Upper lobe of left lung (tissue), 6 donors: ENCODE measurements around the gene NATD1. TPM values are rescaled to one million over a fixed set of nuclear protein-coding genes. Genes with fewer than 3 reads are reported as not detected.
A peak's percentile ranks its signal among the peaks of the same experiment; 100 is the strongest.

Experiments
- ATAC-seq, 2 donors: fragments of 200-7000 bp; cut with Tn5 transposase; one replicate each; pipeline ENCODE4 v1.9.1; 2022; ENCODE audit warnings: mild to moderate bottlenecking in 2 of 2, moderate library complexity in 2 of 2; ENCODE audit not compliant: low FRiP score in 2 of 2
- DNase-seq, 2 donors: peaks; one replicate each; pipeline ENCODE4 v3.0.0-alpha.2; 2019 to 2020
- H3K27ac ChIP-seq, 4 donors: fragments of 200-600 bp; sonication (generic); one replicate each; pipeline ENCODE4 v1.5.1; 2016 to 2019
- H3K27me3 ChIP-seq, 4 donors: fragments of 200-600 bp; sonication (generic); one replicate each; pipeline ENCODE4 v1.5.1; 2017 to 2019
- H3K36me3 ChIP-seq, 4 donors: fragments of 200-600 bp; sonication (generic); one replicate each; pipeline ENCODE4 v1.5.1; 2016 to 2019
- H3K4me1 ChIP-seq, 4 donors: fragments of 200-600 bp; sonication (generic); one replicate each; pipeline ENCODE4 v1.5.1; 2018 to 2019
- H3K4me3 ChIP-seq, 4 donors: fragments of 200-600 bp; sonication (generic); one replicate each; pipeline ENCODE4 v1.5.1; 2017 to 2019; ENCODE audit warnings: mild to moderate bottlenecking in 2 of 4, moderate library complexity in 1 of 4
- H3K9me3 ChIP-seq, 4 donors: fragments of 200-600 bp; sonication (generic); one replicate each; pipeline ENCODE4 v1.5.1; 2018 to 2019
- CTCF ChIP-seq, 6 experiments: fragments of 450-650 bp in 4 of 6; fragments of 200-600 bp in 2 of 6; sonication (generic) in 2 of 6; IDR thresholded peaks; one replicate each; pipeline ENCODE4 v1.5.1; 2016 to 2019; ENCODE audit warnings: antibody characterized with exemption in 6 of 6
- EP300 ChIP-seq, 4 donors: sonication (generic); formaldehyde crosslinking; IDR thresholded peaks; one replicate each; pipeline ENCODE4 v1.5.1; 2017; ENCODE audit warnings: antibody characterized with exemption in 4 of 4, control low read depth in 2 of 4
- POLR2A ChIP-seq, 4 donors: fragments of 450-650 bp; IDR thresholded peaks; one replicate each; pipeline ENCODE4 v1.5.1; 2016 to 2017; ENCODE audit warnings: antibody characterized with exemption in 4 of 4, mild to moderate bottlenecking in 2 of 4
- POLR2AphosphoS5 ChIP-seq, 2 donors: sonication (generic); formaldehyde crosslinking; IDR thresholded peaks; one replicate each; pipeline ENCODE4 v1.5.1; 2017; ENCODE audit warnings: antibody characterized with exemption in 2 of 2
- WGBS, 2 donors: methylation state at CpG; one replicate each; pipeline ENCODE4 v1.1.5; 2017 to 2018; 5-methylcytosine and 5-hydroxymethylcytosine counted together
- total RNA-seq, 6 donors: library from RNA; depleted of rRNA in 4 of 6; stranded (reverse); fragments of >200 nt in 4 of 6; gene quantifications; one replicate each; pipeline versions ENCODE4 v1.1.0 to v1.2.1, GENCODE V29; 2016 to 2021
- donor health status: DM: no; HTN: no; CAD: no; lungs with moderate emphysema.
- donor health status: DM: no; HTN: yes; CAD: no; lungs with severe emphysema.

NATD1 gene
- total RNA-seq, 6 donors from 2014 or later: 11.2 to 32.5 (median 16.1) TPM

GRCh38 chr17:21272881-21273792, 19.9 kb upstream of the NATD1 start:
- Histone ChIP-seq H3K9me3 (no peaks in the 10 kb centered on the region), H3K4me1 (peaks cover 13 to 23% (median 18%) of the 10 kb centered on the region in 4 donors), H3K4me3 (no peak overlapping the region), H3K36me3 (no peaks in the 10 kb centered on the region), H3K27me3 (no peaks in the 10 kb centered on the region), H3K27ac (no peak overlapping the region)
- no peak for TF ChIP-seq POLR2A (IDR thresholded peaks at IDR 0.05)
- no peak for TF ChIP-seq EP300 (IDR thresholded peaks at IDR 0.05)
- no peak for TF ChIP-seq CTCF (IDR thresholded peaks at IDR 0.05)
- no peak for TF ChIP-seq POLR2AphosphoS5 (IDR thresholded peaks at IDR 0.05)
- ATAC-seq (no peak), DNase-seq (peak in 1 of 2 donors; percentile 27)
- 78 to 85% methylated on average over 10 to 14 of the region's 14 CpGs for WGBS, 2 donors

GRCh38 chr17:21272250-21272649, 19.0 kb upstream of the NATD1 start:
- no peak for DNase-seq
- ATAC-seq: no peak
- Histone ChIP-seq H3K9me3 (no peaks in the 10 kb centered on the region), H3K4me1 (peaks cover 13 to 21% (median 19%) of the 10 kb centered on the region in 4 donors), H3K27ac (no peak overlapping the region), H3K36me3 (no peaks in the 10 kb centered on the region), H3K4me3 (no peak overlapping the region), H3K27me3 (no peaks in the 10 kb centered on the region)
- 78 to 94% methylated on average over 1 to 3 of the region's 3 CpGs for whole genome bisulfite sequencing, 2 donors
- TF ChIP-seq CTCF (IDR thresholded peaks at IDR 0.05): no peak
- TF ChIP-seq POLR2A (IDR thresholded peaks at IDR 0.05): no peak
- TF ChIP-seq EP300 (IDR thresholded peaks at IDR 0.05): no peak
- no peak for TF ChIP-seq POLR2AphosphoS5 (IDR thresholded peaks at IDR 0.05)

- H3K4me3 ChIP-seq: no peak overlapping the region
- no peak for TF ChIP-seq POLR2AphosphoS5 (IDR thresholded peaks at IDR 0.05)
- no peak for TF ChIP-seq EP300 (IDR thresholded peaks at IDR 0.05)
- no peak for TF ChIP-seq CTCF (IDR thresholded peaks at IDR 0.05)
- no peak for TF ChIP-seq POLR2A (IDR thresholded peaks at IDR 0.05)
- no peaks in the 10 kb centered on the region for H3K9me3 ChIP-seq
- no peaks in the 10 kb centered on the region for H3K27me3 ChIP-seq
- ATAC-seq (no peak), DNase-seq (no peak)
- H3K27ac ChIP-seq: no peak overlapping the region
- H3K36me3 ChIP-seq: no peaks in the 10 kb centered on the region
- 91 to 92% methylated on average over 6 to 10 of the region's 10 CpGs for WGBS, 2 donors
- H3K4me1 ChIP-seq: peaks cover 13 to 19% (median 16%) of the 10 kb centered on the region in 4 donors
Observed at GRCh38 chr17:21271454-21272183, 18.4 kb upstream of the NATD1 start.

- Histone ChIP-seq H3K4me1 (peaks cover 0 to 4% (median 0%) of the 10 kb centered on the region in 4 donors), H3K27ac (no peak overlapping the region), H3K36me3 (no peaks in the 10 kb centered on the region), H3K27me3 (no peaks in the 10 kb centered on the region), H3K9me3 (no peaks in the 10 kb centered on the region), H3K4me3 (no peak overlapping the region)
- TF ChIP-seq POLR2AphosphoS5 (IDR thresholded peaks at IDR 0.05): no peak
- no peak for TF ChIP-seq CTCF (IDR thresholded peaks at IDR 0.05)
- no peak for TF ChIP-seq EP300 (IDR thresholded peaks at IDR 0.05)
- no peak for TF ChIP-seq POLR2A (IDR thresholded peaks at IDR 0.05)
- 57 to 59% methylated on average over 8 of the region's 8 CpGs for WGBS, 2 donors
- ATAC-seq (no peak), DNase-seq (no peak)
Observed at GRCh38 chr17:21269394-21269793, 16.2 kb upstream of the NATD1 start.
